ENCODE measurements around the gene CELF4. TPM values are rescaled to one million over a fixed set of nuclear protein-coding genes. Genes with fewer than 3 reads are reported as not detected.

The CELF4 gene
- total RNA-seq, 1 donor from 2014 or later, result 0.44 TPM

GRCh38 chr18:37314534-37314933, 251.1 kb downstream of the CELF4 start:
- Mint-ChIP-seq H3K4me1 (ENCODE audit: unreplicated experiment) (peaks cover 10% of the 10 kb centered on the region), H3K27ac (ENCODE audit: unreplicated experiment) (no peak overlapping the region), H3K9me3 (ENCODE audit: unreplicated experiment) (no peaks in the 10 kb centered on the region), H3K27me3 (ENCODE audit: unreplicated experiment) (peaks cover 8% of the 10 kb centered on the region), H3K36me3 (ENCODE audit: low read depth, unreplicated experiment) (no peaks in the 10 kb centered on the region), H3K4me3 (ENCODE audit: unreplicated experiment) (no peak overlapping the region)
- no peak for DNase-seq (ENCODE audit: low spot score)
- no peak for TF ChIP-seq CTCF (IDR thresholded peaks at IDR 0.05; ENCODE audit: unreplicated experiment)

GRCh38 chr18:37313624-37314023, 252.0 kb downstream of the CELF4 start:
- Mint-ChIP-seq H3K4me3 (ENCODE audit: unreplicated experiment) (no peak overlapping the region), H3K36me3 (ENCODE audit: low read depth, unreplicated experiment) (no peaks in the 10 kb centered on the region), H3K4me1 (ENCODE audit: unreplicated experiment) (peaks cover 10% of the 10 kb centered on the region), H3K9me3 (ENCODE audit: unreplicated experiment) (no peaks in the 10 kb centered on the region), H3K27me3 (ENCODE audit: unreplicated experiment) (peaks cover 8% of the 10 kb centered on the region), H3K27ac (ENCODE audit: unreplicated experiment) (no peak overlapping the region)
- no peak for TF ChIP-seq CTCF (IDR thresholded peaks at IDR 0.05; ENCODE audit: unreplicated experiment)
- no peak for DNase-seq (ENCODE audit: low spot score)

DNA sequence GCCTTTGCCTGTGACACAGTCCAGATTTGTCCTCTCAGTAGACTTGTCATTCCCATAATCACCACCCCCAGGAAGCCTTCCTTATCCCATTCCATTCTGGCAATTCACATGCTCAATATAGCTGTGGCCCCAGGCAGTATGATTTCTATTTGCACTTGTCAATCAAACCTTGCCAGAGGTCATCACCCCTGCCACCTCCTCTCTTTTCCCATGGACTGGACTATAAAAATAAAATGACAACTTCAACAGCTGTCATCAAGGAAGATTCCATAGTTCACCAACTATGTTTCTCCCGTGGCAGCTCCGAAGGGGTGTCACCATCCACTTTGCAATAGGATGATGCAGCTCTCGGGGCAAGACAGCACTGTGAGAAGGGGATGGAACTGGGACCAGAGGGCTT, 255.7 kb downstream of the CELF4 start:
- Mint-ChIP-seq H3K27me3 (ENCODE audit: unreplicated experiment) (peaks cover 22% of the 10 kb centered on the region), H3K9me3 (ENCODE audit: unreplicated experiment) (no peaks in the 10 kb centered on the region), H3K4me1 (ENCODE audit: unreplicated experiment) (peaks cover 10% of the 10 kb centered on the region), H3K4me3 (ENCODE audit: unreplicated experiment) (no peak overlapping the region), H3K36me3 (ENCODE audit: low read depth, unreplicated experiment) (no peaks in the 10 kb centered on the region), H3K27ac (ENCODE audit: unreplicated experiment) (no peak overlapping the region)
- no peak for DNase-seq (ENCODE audit: low spot score)
- TF ChIP-seq CTCF (IDR thresholded peaks at IDR 0.05; ENCODE audit: unreplicated experiment), result no peak

DNA sequence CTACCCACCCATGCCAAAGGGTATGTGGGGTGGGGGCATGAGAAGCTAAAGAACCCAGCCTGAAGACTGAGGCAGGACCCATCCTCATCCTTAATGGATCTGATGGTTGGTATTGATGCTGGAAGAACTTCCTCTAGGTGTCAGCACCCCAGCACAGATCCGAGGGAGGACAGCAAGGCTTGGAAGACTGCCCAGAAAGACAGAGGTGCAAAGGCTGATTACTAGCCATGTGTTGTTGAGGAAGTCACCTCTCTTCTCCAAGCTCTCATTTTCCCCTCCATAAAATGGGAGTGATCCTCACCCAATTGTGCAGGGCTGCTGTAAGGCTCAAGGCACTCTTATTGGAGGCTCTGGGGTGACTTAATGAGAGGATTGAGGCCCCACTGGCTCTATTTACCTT, 256.5 kb downstream of the CELF4 start:
- H3K36me3 Mint-ChIP-seq (ENCODE audit: low read depth, unreplicated experiment), result no peaks in the 10 kb centered on the region
- H3K4me3 Mint-ChIP-seq (ENCODE audit: unreplicated experiment), result no peak overlapping the region
- peaks cover 10% of the 10 kb centered on the region for H3K4me1 Mint-ChIP-seq (ENCODE audit: unreplicated experiment)
- H3K9me3 Mint-ChIP-seq (ENCODE audit: unreplicated experiment), result no peaks in the 10 kb centered on the region
- no peak for DNase-seq (ENCODE audit: low spot score)
- H3K27me3 Mint-ChIP-seq (ENCODE audit: unreplicated experiment), result peaks cover 22% of the 10 kb centered on the region
- no peak for TF ChIP-seq CTCF (IDR thresholded peaks at IDR 0.05; ENCODE audit: unreplicated experiment)
- no peak overlapping the region for H3K27ac Mint-ChIP-seq (ENCODE audit: unreplicated experiment)

- H3K9me3 Mint-ChIP-seq (ENCODE audit: unreplicated experiment), result no peaks in the 10 kb centered on the region
- no peak for TF ChIP-seq CTCF (IDR thresholded peaks at IDR 0.05; ENCODE audit: unreplicated experiment)
- H3K27ac Mint-ChIP-seq (ENCODE audit: unreplicated experiment), result no peak overlapping the region
- DNase-seq (ENCODE audit: low spot score), result no peak
- H3K36me3 Mint-ChIP-seq (ENCODE audit: low read depth, unreplicated experiment), result no peaks in the 10 kb centered on the region
- H3K4me1 Mint-ChIP-seq (ENCODE audit: unreplicated experiment), result peaks cover 10% of the 10 kb centered on the region
- no peak overlapping the region for H3K4me3 Mint-ChIP-seq (ENCODE audit: unreplicated experiment)
- peaks cover 17% of the 10 kb centered on the region for H3K27me3 Mint-ChIP-seq (ENCODE audit: unreplicated experiment)
Observed at GRCh38 chr18:37307181-37307580, 258.4 kb downstream of the CELF4 start.

All from endothelial cell (in vitro differentiated cells).